ENCODE results near the gene ADIRF. TPM values are rescaled to one million over a fixed set of nuclear protein-coding genes. Genes with fewer than 3 reads are reported as not detected.
"Not testable (repeated sequence)": the region's sequence is repeated elsewhere in the genome, so short reads cannot be mapped to it uniquely, and the experiment has no call there.

The ADIRF gene
- total RNA-seq, 2 donors from 2014 or later, result not detected

GRCh38 chr10:86952697-86953096 lies 15.6 kb upstream of the ADIRF start:
- not testable (repeated sequence) for ATAC-seq (replicated peaks in 1 of 2); H3K4me3 Mint-ChIP-seq; H3K27ac Mint-ChIP-seq; DNase-seq; H3K9me3 Mint-ChIP-seq; H3K4me1 Mint-ChIP-seq (ENCODE audit: low read depth); H3K27me3 Mint-ChIP-seq (ENCODE audit: low read depth)
- H3K36me3 Mint-ChIP-seq (ENCODE audit: insufficient read depth in 2 of 2), result peaks cover 3 to 12% of the 10 kb centered on the region in 2 donors

- peaks cover 10% of the 10 kb centered on the region for H3K4me1 Mint-ChIP-seq (ENCODE audit: low read depth)
- DNase-seq (no peak), ATAC-seq (replicated peaks in 1 of 2) (no peak)
- H3K4me3 Mint-ChIP-seq, result no peak overlapping the region
- H3K27me3 Mint-ChIP-seq (ENCODE audit: low read depth), result no peaks in the 10 kb centered on the region
- no peak overlapping the region for H3K27ac Mint-ChIP-seq
- peaks cover 5 to 6% of the 10 kb centered on the region in 2 donors for H3K9me3 Mint-ChIP-seq
- peaks cover 3 to 10% of the 10 kb centered on the region in 2 donors for H3K36me3 Mint-ChIP-seq (ENCODE audit: insufficient read depth in 2 of 2)
Measured at GRCh38 chr10:86953747-86954680, 14.3 kb upstream of the ADIRF start.

- no peak overlapping the region for H3K4me3 Mint-ChIP-seq
- peaks cover 5 to 6% of the 10 kb centered on the region in 2 donors for H3K9me3 Mint-ChIP-seq
- no peak for DNase-seq
- H3K36me3 Mint-ChIP-seq (ENCODE audit: insufficient read depth in 2 of 2), result peaks cover 3 to 10% of the 10 kb centered on the region in 2 donors
- peaks cover 9% of the 10 kb centered on the region for H3K4me1 Mint-ChIP-seq (ENCODE audit: low read depth)
- ATAC-seq (replicated peaks in 1 of 2), result no peak
- H3K27me3 Mint-ChIP-seq (ENCODE audit: low read depth), result no peaks in the 10 kb centered on the region
- H3K27ac Mint-ChIP-seq, result no peak overlapping the region
Measured at GRCh38 chr10:86954681-86955500, 13.4 kb upstream of the ADIRF start.

- no peak for DNase-seq
- H3K4me1 Mint-ChIP-seq (ENCODE audit: low read depth), result peaks cover 2% of the 10 kb centered on the region
- no peaks in the 10 kb centered on the region for H3K27me3 Mint-ChIP-seq (ENCODE audit: low read depth)
- H3K9me3 Mint-ChIP-seq, result peaks cover 4 to 6% of the 10 kb centered on the region in 2 donors
- H3K27ac Mint-ChIP-seq, result no peak overlapping the region
- H3K36me3 Mint-ChIP-seq (ENCODE audit: insufficient read depth in 2 of 2), result peaks cover 2 to 10% of the 10 kb centered on the region in 2 donors
- ATAC-seq (replicated peaks in 1 of 2), result no peak
- no peak overlapping the region for H3K4me3 Mint-ChIP-seq
Measured at GRCh38 chr10:86955501-86956194, 12.6 kb upstream of the ADIRF start.

GRCh38 chr10:86956195-86956847 lies 12.0 kb upstream of the ADIRF start:
- ATAC-seq (replicated peaks in 1 of 2) (no peak), DNase-seq (no peak)
- Mint-ChIP-seq H3K4me3 (no peak overlapping the region), H3K36me3 (ENCODE audit: insufficient read depth in 2 of 2) (peaks cover 2 to 10% of the 10 kb centered on the region in 2 donors), H3K4me1 (ENCODE audit: low read depth) (no peaks in the 10 kb centered on the region), H3K9me3 (peaks cover 4 to 6% of the 10 kb centered on the region in 2 donors), H3K27me3 (ENCODE audit: low read depth) (no peaks in the 10 kb centered on the region), H3K27ac (no peak overlapping the region)

- Mint-ChIP-seq H3K27me3 (ENCODE audit: low read depth) (no peaks in the 10 kb centered on the region), H3K4me1 (ENCODE audit: low read depth) (no peaks in the 10 kb centered on the region), H3K36me3 (ENCODE audit: insufficient read depth in 2 of 2) (peaks cover 1 to 6% of the 10 kb centered on the region in 2 donors), H3K9me3 (peaks cover 3 to 4% of the 10 kb centered on the region in 2 donors), H3K27ac (no peak overlapping the region), H3K4me3 (no peak overlapping the region)
- DNase-seq (no peak), ATAC-seq (replicated peaks in 1 of 2) (no peak)
Measured at GRCh38 chr10:86956848-86957448, 11.3 kb upstream of the ADIRF start.

GRCh38 chr10:86957471-86958115 lies 10.7 kb upstream of the ADIRF start, which contains the start of gene MMRN2:
TSS of gene MMRN2 (minus strand) at chr10:86957615. CDS start at chr10:86957541, 74 bp downstream.
- ATAC-seq (replicated peaks in 1 of 2) (no peak), DNase-seq (no peak)
- H3K9me3 Mint-ChIP-seq, result no peaks in the 10 kb centered on the region
- no peak within 1 kb of the TSS for H3K27ac Mint-ChIP-seq
- no peaks in the 10 kb centered on the region for H3K27me3 Mint-ChIP-seq (ENCODE audit: low read depth)
- H3K4me1 Mint-ChIP-seq (ENCODE audit: low read depth), result no peaks in the 10 kb centered on the region
- no peak within 1 kb of the TSS for H3K4me3 Mint-ChIP-seq
- H3K36me3 Mint-ChIP-seq (ENCODE audit: insufficient read depth in 2 of 2), result no peaks in the 10 kb centered on the region

GRCh38 chr10:86958116-86958900 lies 10.0 kb upstream of the ADIRF start, which contains the start of gene SNCG:
TSS of gene SNCG (plus strand) at chr10:86958599. CDS start at chr10:86958698, 99 bp downstream.
- ATAC-seq (replicated peaks in 1 of 2) (no peak), DNase-seq (no peak)
- Mint-ChIP-seq H3K36me3 (ENCODE audit: insufficient read depth in 2 of 2) (no peaks in the 10 kb centered on the region), H3K27me3 (ENCODE audit: low read depth) (no peaks in the 10 kb centered on the region), H3K4me1 (ENCODE audit: low read depth) (no peaks in the 10 kb centered on the region), H3K27ac (no peak within 1 kb of the TSS), H3K9me3 (no peaks in the 10 kb centered on the region), H3K4me3 (no peak within 1 kb of the TSS)

- Mint-ChIP-seq H3K27me3 (ENCODE audit: low read depth) (no peaks in the 10 kb centered on the region), H3K4me1 (ENCODE audit: low read depth) (no peaks in the 10 kb centered on the region), H3K9me3 (no peaks in the 10 kb centered on the region), H3K4me3 (no peak overlapping the region), H3K27ac (no peak overlapping the region), H3K36me3 (ENCODE audit: insufficient read depth in 2 of 2) (no peaks in the 10 kb centered on the region)
- DNase-seq (no peak), ATAC-seq (replicated peaks in 1 of 2) (no peak)
Measured at GRCh38 chr10:86958901-86959736, 9.2 kb upstream of the ADIRF start.

GRCh38 chr10:86959737-86960002 lies 8.6 kb upstream of the ADIRF start:
- DNase-seq, result no peak
- no peak overlapping the region for H3K4me3 Mint-ChIP-seq
- no peaks in the 10 kb centered on the region for H3K27me3 Mint-ChIP-seq (ENCODE audit: low read depth)
- H3K27ac Mint-ChIP-seq, result no peak overlapping the region
- ATAC-seq (replicated peaks in 1 of 2), result no peak
- no peaks in the 10 kb centered on the region for H3K4me1 Mint-ChIP-seq (ENCODE audit: low read depth)
- no peaks in the 10 kb centered on the region for H3K36me3 Mint-ChIP-seq (ENCODE audit: insufficient read depth in 2 of 2)
- no peaks in the 10 kb centered on the region for H3K9me3 Mint-ChIP-seq
